UCSD-AML1 (cell line): ENCODE results near the gene VPS52.

Experiments
- DNase-seq: peaks from one replicate; lab custom pipeline; 2025; ENCODE audit not compliant: unreplicated experiment; lab: John Stamatoyannopoulos, UW

Gene VPS52

DNA sequence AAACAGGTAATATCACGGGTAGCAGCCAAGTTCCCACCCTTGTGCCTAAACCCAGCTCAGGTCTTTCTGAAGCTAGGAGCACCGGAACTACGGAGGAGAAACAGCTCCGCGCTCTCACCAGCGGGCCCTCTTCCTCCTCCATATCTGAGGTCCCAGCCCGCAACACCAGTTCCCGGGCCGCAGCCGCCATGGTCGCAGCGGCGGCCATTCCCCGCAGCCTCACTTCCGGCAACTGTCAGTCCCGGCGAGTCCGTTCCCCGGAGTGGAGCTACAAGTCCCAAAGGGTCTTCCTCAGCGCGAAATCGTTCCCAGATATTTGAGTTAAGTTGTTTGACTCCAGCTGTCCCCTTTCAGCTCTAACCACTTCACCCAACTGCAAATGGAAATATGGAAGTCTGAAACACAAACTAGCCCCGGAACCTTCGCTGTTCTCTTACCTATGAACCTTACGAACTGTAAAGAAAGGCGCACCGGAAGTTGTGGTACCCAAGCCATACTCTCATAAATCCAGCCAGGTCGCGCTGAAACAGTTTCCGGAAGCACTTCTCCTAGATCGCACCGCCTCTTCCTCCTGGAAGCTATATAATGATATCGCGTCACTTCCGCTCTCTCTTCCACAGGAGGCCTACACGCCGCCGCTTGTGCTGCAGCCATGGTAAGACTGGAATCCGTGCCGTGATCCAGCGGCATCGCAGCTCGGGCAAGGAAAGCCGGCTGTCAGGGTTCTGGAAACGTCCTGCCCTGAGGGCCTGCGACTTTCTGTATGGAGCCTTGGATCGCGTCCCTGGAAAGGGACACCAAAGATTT lies at the start of gene VPS52, which contains the start of gene RPS18:
TSS of gene VPS52 (minus strand) at position 409 of the 807 bp plus-strand sequence. CDS start at position 208, 201 bp downstream.
TSS of gene RPS18 (plus strand) at position 608 of the 807 bp plus-strand sequence. CDS start at position 653, 45 bp downstream.
- peak; percentile 91 for DNase-seq

GRCh38 chr6:33321227-33321626 lies 49.6 kb upstream of the VPS52 start:
- no peak for DNase-seq

GRCh38 chr6:33320315-33321181 lies 48.9 kb upstream of the VPS52 start:
- no peak for DNase-seq

DNA sequence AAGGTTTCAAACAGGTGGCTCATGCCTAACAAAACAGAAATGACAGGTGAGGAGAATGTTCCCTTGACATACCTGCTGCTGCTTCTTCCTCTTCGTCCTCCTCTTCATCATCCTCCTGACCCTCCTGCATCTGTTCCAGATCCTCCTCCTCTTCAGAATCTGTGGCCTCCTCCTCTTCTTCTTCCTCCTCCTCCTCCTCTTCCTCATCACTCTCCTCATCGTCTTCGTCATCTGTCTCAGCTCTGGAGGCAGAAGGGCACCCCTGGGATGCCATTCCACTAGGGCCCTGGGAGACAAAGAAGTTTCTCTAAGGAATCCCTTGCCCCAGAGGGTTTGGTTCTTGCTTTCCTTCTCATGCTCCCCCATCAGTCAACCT lies 48.3 kb upstream of the VPS52 start:
- no peak for DNase-seq

- no peak for DNase-seq
Observed at GRCh38 chr6:33318426-33319073, 46.9 kb upstream of the VPS52 start.

DNA sequence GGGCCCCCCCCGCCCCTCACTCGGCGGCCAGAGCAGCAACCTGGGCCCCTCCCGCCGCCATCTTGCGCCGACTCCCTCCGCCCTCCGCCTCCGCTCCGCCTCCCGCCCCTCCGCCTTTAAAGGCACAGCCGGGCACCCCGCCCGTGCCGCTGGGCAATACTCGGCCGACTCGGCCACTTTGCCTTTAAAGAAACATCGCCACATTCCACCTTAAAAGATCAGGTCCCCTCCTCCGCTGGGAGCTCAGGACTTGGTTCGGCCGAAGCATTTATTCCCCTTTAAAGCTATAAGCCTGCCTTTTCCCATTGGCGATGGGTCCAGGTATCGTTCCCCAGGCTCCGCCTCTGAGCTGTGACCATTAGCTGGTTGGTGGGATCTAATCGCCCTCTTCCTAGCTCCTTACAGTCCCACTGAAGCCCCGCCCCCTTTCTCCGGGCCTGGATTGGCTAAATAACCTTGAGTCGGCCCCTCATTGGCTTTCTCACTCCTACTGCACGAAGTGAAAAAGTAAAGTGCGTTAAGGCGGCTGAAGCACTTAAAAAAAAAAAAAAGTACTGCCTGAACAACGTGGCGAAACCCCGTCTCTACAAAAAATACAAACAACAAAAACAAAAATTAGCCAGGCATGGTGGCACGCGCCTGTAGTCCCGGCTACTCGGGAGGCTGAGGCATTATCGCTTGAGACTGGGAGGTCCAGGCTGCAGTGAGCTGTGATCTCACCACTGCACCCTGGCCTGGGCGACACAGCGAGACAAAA lies 46.2 kb upstream of the VPS52 start, which contains the start of gene ZBTB22:
TSS of gene ZBTB22 (minus strand) at position 76 of the 757 bp plus-strand sequence. CDS start 828 bp downstream, outside the sequence.
- DNase-seq: peak; percentile 99

- DNase-seq: no peak
Observed at GRCh38 chr6:33317419-33317668, 45.7 kb upstream of the VPS52 start.

DNA sequence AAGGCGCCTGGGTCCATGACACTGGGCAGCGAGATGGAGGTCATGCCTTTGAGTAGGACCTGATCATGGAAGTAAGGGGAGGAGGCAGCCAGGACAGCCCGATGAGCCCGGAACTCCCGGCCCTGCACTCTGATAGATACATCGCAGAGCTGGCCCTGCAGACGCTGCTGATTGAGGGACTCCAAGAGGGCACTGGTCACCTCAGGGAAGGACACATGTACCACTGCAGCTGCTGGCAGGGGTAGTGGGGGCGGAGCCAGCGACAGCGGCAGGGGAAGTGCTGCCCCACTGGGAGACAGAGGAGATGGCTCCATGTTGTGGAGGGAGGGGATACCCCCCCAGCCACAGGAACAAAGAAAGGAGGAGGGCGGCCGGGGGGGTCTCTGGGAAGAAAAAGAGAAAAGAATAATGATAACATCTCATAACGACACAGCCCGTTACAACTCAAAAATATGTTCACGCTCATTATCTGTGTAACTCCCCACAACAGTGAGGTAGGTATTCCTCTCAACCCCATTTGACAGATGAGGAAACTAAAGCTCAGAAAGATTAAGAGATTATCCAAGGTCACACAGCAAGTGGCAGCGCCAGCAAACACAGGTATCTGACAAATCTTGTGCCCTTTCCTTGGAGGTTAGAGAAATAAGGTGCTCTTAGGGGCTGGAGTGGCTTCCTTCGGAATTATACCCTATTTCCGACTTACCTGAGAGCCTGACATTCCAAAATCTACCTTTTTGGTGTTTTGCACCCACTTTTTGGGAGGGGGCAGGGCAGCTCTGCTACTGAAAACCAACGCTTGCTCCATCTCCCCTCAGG lies 45.1 kb upstream of the VPS52 start:
- no peak for DNase-seq

DNA sequence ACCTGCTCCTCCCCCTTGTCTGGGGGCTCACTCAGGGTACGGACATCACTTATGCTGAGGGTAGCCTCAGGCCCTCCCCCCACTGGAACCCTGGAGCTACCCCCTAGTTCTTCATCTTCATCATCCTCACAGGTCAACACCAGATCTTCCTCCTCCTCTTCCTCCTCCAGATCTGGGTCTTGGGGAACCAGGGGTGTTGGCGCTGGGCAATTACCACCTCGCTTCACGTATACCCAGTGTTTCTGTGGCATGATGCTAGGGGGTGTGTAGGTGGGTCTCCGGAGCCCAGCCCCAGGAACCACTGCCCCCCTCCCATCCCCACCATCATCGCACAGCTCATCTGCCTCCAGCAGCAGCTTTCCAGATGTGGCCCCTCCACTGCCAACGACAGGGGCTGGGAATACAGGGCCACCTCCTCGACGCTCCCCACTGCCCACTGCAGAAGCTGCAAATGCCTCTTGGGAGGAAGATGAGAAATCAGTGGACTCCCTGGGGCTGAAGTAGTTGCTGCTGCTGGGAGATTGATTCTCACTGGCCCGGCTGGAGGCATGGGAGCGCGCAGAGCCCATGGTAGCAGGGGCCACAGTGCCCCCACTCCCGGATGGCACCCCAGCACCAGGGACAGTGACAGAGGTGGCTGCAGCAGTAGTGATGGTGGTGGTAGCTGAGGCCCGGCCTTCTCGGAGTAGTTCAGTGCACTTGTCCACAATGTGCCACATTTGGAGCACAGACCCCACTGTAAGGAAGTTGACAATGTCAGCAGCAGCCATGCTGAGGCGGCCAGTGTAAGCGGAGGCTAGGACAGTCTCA lies 44.3 kb upstream of the VPS52 start:
- DNase-seq: no peak

DNA sequence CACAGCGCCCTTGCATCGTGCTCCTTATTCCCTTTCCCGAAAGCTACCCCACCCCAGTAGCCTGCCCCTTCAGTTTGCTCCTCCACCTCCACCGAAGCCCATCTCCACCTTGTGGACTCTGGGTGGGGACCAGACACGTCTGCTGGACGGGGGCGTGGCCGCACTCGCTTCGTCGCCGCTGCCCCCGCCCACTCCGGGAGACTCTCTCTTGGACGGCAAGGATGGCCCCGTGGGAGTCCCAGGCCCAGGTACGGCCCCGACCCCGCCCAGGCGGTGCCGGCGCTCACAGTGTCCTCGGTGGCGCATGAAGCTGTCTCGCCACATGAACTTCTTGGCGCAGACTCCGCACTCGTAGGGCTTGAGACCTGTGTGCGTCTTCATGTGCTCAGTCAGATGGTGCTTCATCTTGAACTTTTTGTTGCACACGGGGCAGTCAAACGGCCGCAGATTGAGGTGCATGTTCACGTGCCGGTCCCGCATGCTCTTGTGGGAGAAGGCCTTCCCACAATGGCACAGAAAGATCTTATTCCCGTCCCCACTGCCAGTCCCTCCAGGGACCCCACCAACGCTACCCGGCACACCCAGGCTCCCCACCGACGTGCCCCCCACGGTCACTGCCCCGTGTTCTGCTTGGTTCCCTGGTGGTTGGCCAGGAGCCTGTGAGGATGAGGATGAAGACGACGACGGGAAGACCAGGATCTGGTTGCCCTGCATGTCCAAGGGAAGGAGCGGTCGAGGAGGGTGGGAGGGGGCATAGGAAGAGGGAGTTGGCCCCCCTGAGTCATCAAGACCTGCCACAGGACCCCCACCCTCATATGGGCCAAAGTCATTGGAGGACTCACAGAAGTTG lies 43.5 kb upstream of the VPS52 start:
- no peak for DNase-seq

DNA sequence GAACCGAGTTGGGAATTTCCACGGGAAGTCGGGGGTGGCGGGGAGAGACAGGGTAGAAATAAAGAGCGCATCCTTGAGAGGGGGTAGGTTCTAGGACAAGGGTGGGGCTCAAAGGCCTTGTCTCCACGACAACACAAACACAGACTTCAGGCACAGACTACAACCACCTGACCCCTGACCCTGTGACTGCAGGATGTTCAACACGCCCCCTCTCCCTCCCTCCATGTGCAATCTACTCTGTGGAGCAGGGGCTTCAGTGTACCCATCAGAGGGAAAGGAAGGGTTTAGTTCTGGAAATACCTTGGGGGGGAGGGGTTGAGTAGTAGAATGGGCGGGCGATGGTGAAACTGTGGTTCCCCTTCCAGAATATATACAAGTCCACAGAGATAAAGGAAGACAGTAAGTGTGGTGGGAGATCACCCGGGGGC lies 42.9 kb upstream of the VPS52 start:
- DNase-seq: peak; percentile 53

DNA sequence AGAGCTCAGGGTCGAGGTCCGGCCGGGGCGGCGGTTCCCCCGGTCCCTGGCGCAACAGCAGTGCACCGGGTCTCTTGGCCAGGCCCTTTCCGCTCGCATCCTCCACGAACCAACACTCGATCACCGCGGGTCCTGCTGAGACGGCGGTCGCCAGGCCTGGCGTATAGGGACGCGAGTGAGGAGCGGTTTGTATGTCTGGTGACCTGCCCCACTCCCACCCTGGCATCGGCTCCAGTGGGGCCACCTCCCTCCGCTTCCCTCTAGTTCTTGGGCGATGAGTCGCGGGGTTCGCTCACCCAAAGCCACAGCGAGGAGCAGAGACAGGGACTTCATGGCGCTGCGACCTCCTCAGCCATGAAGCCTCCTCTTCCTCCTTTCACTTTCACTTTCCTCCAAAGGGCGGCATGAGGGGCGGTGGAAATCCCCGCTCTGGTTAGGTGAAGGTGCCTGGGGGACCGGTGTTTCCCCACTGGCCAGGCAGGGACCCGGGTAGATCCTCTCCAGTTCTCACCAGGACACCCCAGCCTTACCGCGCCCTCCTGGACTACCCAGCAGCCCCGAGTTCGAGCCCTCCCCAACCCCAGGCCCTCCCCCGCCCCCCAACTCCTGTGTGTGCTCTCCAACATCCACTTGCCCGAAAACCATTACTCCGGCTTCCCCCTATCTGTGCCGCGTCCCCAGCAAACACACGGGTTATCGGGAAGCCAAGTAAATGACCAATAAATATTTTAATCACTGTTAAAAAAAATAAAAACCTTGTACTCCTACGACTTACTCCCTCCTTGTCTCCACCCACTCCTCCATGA lies 42.2 kb upstream of the VPS52 start, which contains the start of gene TAPBP:
TSS of gene TAPBP (minus strand) at position 370 of the 806 bp plus-strand sequence. CDS start at position 333, 37 bp downstream.
- peak; percentile 67 for DNase-seq

- peak; percentile 67 for DNase-seq
Observed at GRCh38 chr6:33313105-33313708, 41.5 kb upstream of the VPS52 start.

DNA sequence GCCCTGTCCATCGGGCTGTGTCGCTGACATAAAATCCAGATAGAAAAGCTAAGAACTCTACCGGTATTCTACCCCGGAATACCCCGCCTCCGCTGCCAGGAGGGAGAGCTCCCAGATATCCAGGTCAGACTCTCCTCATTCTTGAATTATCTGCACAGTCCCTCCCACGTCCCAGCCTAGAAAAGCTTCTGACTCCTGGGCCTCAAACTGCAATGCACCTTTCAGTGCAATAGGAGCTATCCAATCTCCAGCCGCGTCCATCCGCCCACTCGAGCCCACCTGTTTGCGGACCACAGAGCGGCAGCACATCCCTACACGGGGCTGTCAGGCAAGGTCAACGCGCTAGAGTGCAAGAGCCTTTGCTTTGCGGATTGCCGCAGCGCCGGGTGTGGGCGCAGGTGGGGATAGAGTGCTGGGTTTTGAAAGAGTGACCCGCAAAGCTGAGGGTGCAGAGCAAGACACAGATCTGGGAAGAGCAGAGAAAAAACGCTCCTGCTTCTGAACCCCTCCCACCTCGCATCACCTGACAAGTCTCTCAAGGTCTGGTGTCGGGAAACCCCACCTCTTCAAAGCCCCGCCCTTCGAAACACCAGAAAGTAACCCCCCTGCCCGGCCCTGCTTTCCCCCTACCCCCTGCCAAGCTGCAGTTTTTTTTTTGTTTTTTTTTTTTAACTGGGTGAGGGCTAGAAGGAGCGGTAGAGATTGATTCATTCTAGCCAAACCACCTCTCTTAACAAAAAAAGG lies 40.9 kb upstream of the VPS52 start:
- DNase-seq: peak; percentile 35

GRCh38 chr6:33306356-33306755 lies 34.7 kb upstream of the VPS52 start:
- DNase-seq: no peak

- DNase-seq: no peak
Observed at GRCh38 chr6:33305052-33305451, 33.4 kb upstream of the VPS52 start.
